Measurements from ENCODE around the gene TGOLN2.
"Not testable (repeated sequence)": the region's sequence is repeated elsewhere in the genome, so short reads cannot be mapped to it uniquely, and the experiment has no call there.

The TGOLN2 gene

GRCh38 chr2:85334928-85335327, 7.1 kb upstream of the TGOLN2 start:
- no peak for DNase-seq

GRCh38 chr2:85333877-85334276, 6.1 kb upstream of the TGOLN2 start:
- DNase-seq = not testable (repeated sequence)

- DNase-seq = no peak
Measured at GRCh38 chr2:85330839-85331636, 3.2 kb upstream of the TGOLN2 start.

- DNase-seq = not testable (repeated sequence)
Measured at GRCh38 chr2:85329701-85330100, 1.9 kb upstream of the TGOLN2 start.

- DNase-seq = no peak
Measured at GRCh38 chr2:85329181-85329651, 1.4 kb upstream of the TGOLN2 start.

- DNase-seq = peak; percentile 62
Measured at GRCh38 chr2:85327160-85327821, 498 bp downstream of the TGOLN2 start.

- DNase-seq = peak; percentile 31
Measured at GRCh38 chr2:85326406-85327159, 1.2 kb downstream of the TGOLN2 start.

- DNase-seq = no peak
Measured at GRCh38 chr2:85325466-85325811, 2.4 kb downstream of the TGOLN2 start.

GRCh38 chr2:85324639-85325465, 2.9 kb downstream of the TGOLN2 start:
- no peak for DNase-seq

GRCh38 chr2:85323988-85324367, 3.8 kb downstream of the TGOLN2 start:
- DNase-seq = not testable (repeated sequence)

- no peak for DNase-seq
Measured at GRCh38 chr2:85323351-85323987, 4.3 kb downstream of the TGOLN2 start.

- DNase-seq = no peak
Measured at GRCh38 chr2:85319796-85320195, 8.0 kb downstream of the TGOLN2 start.

GRCh38 chr2:85318222-85319074, 9.3 kb downstream of the TGOLN2 start:
- DNase-seq = no peak

GRCh38 chr2:85315921-85316320, 11.9 kb downstream of the TGOLN2 start:
- DNase-seq = not testable (repeated sequence)

GRCh38 chr2:85314884-85315242, 12.9 kb downstream of the TGOLN2 start:
- no peak for DNase-seq

- no peak for DNase-seq
Measured at GRCh38 chr2:85312404-85312803, 15.4 kb downstream of the TGOLN2 start.

- DNase-seq = no peak
Measured at GRCh38 chr2:85310330-85310729, 17.5 kb downstream of the TGOLN2 start.

GRCh38 chr2:85309699-85310321, 18.0 kb downstream of the TGOLN2 start:
- no peak for DNase-seq

- no peak for DNase-seq
Measured at GRCh38 chr2:85308896-85309555, 18.8 kb downstream of the TGOLN2 start.

GRCh38 chr2:85308201-85308600, 19.6 kb downstream of the TGOLN2 start:
- DNase-seq = no peak
